Measurements from ENCODE around the gene IER5L.

- TF ChIP-seq POLR2A (IDR thresholded peaks at IDR 0.05; ENCODE audit: low read depth, low read length) (no peak), POLR2AphosphoS5 (IDR thresholded peaks at IDR 0.05; ENCODE audit: low read depth, low read length) (no peak), TAF1 (IDR thresholded peaks at IDR 0.05; ENCODE audit: borderline replicate concordance, low read depth, low read length) (no peak)
Observed at GRCh38 chr9:129183495-129184218, 5.6 kb upstream of the IER5L start.
